ENCODE measurements around the gene DGCR2.

Gene DGCR2

DNA sequence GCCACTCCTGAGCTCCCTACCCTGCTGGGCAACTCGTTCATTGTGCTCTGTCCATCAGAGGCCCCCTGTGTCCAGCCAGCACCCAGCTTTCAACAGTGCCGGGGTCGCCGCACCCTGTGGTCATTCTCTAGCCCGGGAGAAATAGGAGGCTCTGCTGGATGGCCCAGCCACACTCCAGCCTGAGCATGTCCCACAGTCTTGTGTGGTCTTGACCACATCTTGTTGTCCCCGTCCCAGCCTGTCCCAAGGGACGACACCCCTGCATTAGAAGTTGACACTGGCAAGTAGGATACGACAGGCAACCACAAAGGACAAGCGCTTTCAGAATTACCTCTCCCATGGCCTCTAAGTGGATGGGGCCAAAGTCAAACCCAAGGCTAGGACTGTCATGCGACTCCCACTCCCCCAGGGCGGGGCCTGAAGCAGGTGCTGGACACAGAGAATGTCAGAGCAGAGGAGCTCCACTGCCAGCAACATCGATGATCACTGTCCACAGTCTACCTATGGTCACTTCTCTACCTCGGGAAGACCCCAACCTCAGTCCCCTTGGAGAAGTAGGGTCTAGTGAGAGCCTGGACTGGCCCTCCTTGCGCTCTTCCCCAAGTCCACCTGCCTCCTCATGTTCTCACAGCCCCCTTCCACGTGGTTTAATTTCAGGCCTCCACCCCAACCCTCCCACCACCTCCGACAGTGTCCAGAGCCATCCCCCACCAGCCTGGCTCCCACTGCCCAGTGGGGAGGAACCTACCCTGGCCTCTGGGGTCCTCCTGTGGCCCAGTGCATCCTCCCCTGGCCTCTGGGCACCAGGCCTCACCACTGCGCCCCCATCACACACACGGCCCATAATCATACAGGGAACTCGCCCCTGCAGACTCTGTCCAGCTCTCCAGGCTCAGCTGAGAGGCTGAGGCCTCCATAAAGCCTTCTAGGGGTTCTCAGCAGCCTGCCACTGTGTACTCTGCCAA is 4.4 kb upstream of the DGCR2 start:
- H3K4me1 ChIP-seq (ENCODE audit: control insufficient read depth in 2 of 2, insufficient read depth in 2 of 2, low read length in 2 of 2), result peaks cover 5 to 7% of the 10 kb centered on the region in 2 donors
- no peaks in the 10 kb centered on the region for H3K27me3 ChIP-seq (ENCODE audit: control insufficient read depth in 2 of 2, insufficient read depth in 2 of 2, low read length in 2 of 2)
- H3K4me3 ChIP-seq (ENCODE audit: low read length in 2 of 2), result no peak overlapping the region
- H3K9me3 ChIP-seq (ENCODE audit: control insufficient read depth in 2 of 2, low read length in 2 of 2), result no peaks in the 10 kb centered on the region
- peaks cover 0 to 1% of the 10 kb centered on the region in 2 donors for H3K36me3 ChIP-seq (ENCODE audit: control insufficient read depth in 2 of 2, insufficient read depth in 2 of 2, low read length in 2 of 2)
- H3K9ac ChIP-seq (ENCODE audit: low read depth in 1 of 2, low read length in 2 of 2), result no peak overlapping the region
- no peak overlapping the region for H3K27ac ChIP-seq (ENCODE audit: low read depth in 2 of 2, low read length in 2 of 2)

DNA sequence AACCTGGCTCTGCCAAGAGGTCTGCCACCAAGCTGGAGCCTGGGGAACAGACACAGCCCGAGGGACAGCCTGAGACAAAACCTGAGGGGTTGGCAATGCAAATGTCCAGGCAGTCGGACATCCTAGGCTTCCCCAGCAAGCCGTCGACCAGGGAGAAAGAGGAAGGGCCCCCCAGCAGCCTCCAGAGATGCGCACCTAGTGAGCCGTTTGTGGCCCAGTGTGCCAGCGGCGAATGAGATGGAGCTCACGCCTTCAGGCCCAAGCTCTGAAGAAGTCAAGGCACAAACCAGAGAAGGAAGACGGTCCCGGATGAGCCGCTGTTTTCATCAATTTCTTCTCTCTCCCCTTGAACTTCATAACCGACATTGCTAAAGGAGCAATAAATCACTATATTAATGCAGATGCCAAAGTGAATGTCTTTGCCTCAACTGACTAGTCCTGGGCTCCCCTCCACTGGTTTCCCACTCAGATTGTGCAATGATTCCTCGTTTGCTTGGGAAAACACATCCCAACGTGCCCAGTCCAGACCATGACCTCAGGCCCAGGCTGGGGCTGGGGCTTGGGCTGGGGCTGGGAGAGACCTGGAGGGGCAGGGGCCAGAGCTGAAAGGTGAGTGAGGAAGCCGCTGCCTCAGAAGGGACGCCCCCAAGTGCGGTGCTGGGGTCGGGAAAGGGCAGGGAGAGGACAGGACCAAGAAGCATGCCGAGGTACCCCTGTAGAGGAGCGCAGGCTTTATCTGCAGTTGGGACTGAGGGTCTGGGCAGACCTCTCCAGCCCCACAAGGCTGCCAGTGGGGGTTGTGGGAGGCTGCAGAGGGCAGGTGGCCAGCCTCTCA is 3.5 kb upstream of the DGCR2 start:
- no peaks in the 10 kb centered on the region for H3K36me3 ChIP-seq (ENCODE audit: control insufficient read depth in 2 of 2, insufficient read depth in 2 of 2, low read length in 2 of 2)
- H3K4me1 ChIP-seq (ENCODE audit: control insufficient read depth in 2 of 2, insufficient read depth in 2 of 2, low read length in 2 of 2), result peaks cover 11 to 13% of the 10 kb centered on the region in 2 donors
- no peak overlapping the region for H3K27ac ChIP-seq (ENCODE audit: low read depth in 2 of 2, low read length in 2 of 2)
- no peak overlapping the region for H3K4me3 ChIP-seq (ENCODE audit: low read length in 2 of 2)
- no peaks in the 10 kb centered on the region for H3K9me3 ChIP-seq (ENCODE audit: control insufficient read depth in 2 of 2, low read length in 2 of 2)
- H3K9ac ChIP-seq (ENCODE audit: low read depth in 1 of 2, low read length in 2 of 2), result no peak overlapping the region
- no peaks in the 10 kb centered on the region for H3K27me3 ChIP-seq (ENCODE audit: control insufficient read depth in 2 of 2, insufficient read depth in 2 of 2, low read length in 2 of 2)

DNA sequence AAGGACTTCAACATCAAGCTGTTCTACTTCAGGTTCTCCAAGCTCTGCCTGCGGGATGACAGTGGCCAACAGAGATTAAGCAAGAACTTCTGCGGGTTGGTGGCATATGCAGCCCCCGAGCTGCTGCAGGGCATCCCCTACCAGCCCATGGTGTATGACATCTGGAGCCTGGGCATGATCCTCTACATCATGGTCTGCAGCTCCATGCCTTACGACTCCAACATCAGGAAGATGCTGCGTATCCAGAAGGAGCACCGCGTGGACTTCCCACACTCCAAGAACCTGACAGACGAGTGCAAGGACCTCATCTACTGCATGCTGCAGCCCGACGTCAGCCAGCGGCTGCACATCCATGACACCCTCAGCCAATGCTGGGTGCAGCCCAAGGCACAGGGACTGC is 2.8 kb upstream of the DGCR2 start:
- Histone ChIP-seq H3K27ac (ENCODE audit: low read depth in 2 of 2, low read length in 2 of 2) (no peak overlapping the region), H3K27me3 (ENCODE audit: control insufficient read depth in 2 of 2, insufficient read depth in 2 of 2, low read length in 2 of 2) (no peaks in the 10 kb centered on the region), H3K36me3 (ENCODE audit: control insufficient read depth in 2 of 2, insufficient read depth in 2 of 2, low read length in 2 of 2) (no peaks in the 10 kb centered on the region), H3K4me3 (ENCODE audit: low read length in 2 of 2) (no peak overlapping the region), H3K9me3 (ENCODE audit: control insufficient read depth in 2 of 2, low read length in 2 of 2) (no peaks in the 10 kb centered on the region), H3K9ac (ENCODE audit: low read depth in 1 of 2, low read length in 2 of 2) (no peak overlapping the region), H3K4me1 (ENCODE audit: control insufficient read depth in 2 of 2, insufficient read depth in 2 of 2, low read length in 2 of 2) (peaks cover 17 to 20% of the 10 kb centered on the region in 2 donors)

DNA sequence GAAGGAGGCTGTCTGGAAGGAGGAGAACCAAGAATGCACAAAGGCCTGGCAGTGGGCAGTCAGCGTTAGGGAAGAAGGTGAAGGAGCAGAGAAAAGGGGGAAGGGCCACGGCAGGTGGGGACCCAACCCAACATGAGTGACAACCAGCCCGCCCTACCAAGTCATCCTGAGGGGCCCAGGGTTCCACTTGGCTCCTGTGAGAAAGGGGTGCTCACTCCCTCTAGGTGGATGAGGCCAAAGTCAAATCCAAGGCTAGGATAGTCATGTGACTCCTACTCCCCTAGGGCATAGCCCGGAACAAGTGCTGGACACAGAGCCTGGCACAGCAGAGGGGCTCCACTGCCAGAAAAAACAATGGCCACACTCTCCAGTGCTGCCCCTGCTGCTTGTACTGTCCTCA is 2.2 kb upstream of the DGCR2 start:
- Histone ChIP-seq H3K9me3 (ENCODE audit: control insufficient read depth in 2 of 2, low read length in 2 of 2) (no peaks in the 10 kb centered on the region), H3K27me3 (ENCODE audit: control insufficient read depth in 2 of 2, insufficient read depth in 2 of 2, low read length in 2 of 2) (no peaks in the 10 kb centered on the region), H3K4me1 (ENCODE audit: control insufficient read depth in 2 of 2, insufficient read depth in 2 of 2, low read length in 2 of 2) (peaks cover 23 to 24% of the 10 kb centered on the region in 2 donors), H3K9ac (ENCODE audit: low read depth in 1 of 2, low read length in 2 of 2) (no peak overlapping the region), H3K36me3 (ENCODE audit: control insufficient read depth in 2 of 2, insufficient read depth in 2 of 2, low read length in 2 of 2) (no peaks in the 10 kb centered on the region), H3K4me3 (ENCODE audit: low read length in 2 of 2) (no peak overlapping the region), H3K27ac (ENCODE audit: low read depth in 2 of 2, low read length in 2 of 2) (no peak overlapping the region)

DNA sequence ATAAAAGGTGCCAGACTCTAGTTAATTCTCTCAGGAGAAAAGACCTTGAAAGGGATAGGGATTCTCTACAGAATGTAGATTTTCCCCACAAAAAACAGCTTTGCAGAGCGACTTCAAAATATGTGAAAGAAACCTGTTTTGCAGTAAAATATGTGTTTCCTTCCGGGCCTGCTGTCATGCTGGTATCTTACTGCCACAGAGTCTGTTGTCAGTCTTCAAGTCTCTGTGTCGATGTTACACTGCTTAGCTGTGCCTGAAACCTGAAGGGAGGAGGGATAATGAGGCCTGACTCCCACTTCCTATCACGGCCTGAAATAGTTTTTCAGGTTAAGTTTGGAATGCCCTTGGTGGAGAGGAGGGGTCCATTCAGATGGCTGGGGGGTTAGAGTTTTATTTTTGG is 1.7 kb upstream of the DGCR2 start:
- H3K4me1 ChIP-seq (ENCODE audit: control insufficient read depth in 2 of 2, insufficient read depth in 2 of 2, low read length in 2 of 2), result peaks cover 25 to 28% of the 10 kb centered on the region in 2 donors
- H3K9ac ChIP-seq (ENCODE audit: low read depth in 1 of 2, low read length in 2 of 2), result no peak overlapping the region
- H3K36me3 ChIP-seq (ENCODE audit: control insufficient read depth in 2 of 2, insufficient read depth in 2 of 2, low read length in 2 of 2), result no peaks in the 10 kb centered on the region
- no peak overlapping the region for H3K27ac ChIP-seq (ENCODE audit: low read depth in 2 of 2, low read length in 2 of 2)
- no peaks in the 10 kb centered on the region for H3K27me3 ChIP-seq (ENCODE audit: control insufficient read depth in 2 of 2, insufficient read depth in 2 of 2, low read length in 2 of 2)
- H3K4me3 ChIP-seq (ENCODE audit: low read length in 2 of 2), result no peak overlapping the region
- no peaks in the 10 kb centered on the region for H3K9me3 ChIP-seq (ENCODE audit: control insufficient read depth in 2 of 2, low read length in 2 of 2)

DNA sequence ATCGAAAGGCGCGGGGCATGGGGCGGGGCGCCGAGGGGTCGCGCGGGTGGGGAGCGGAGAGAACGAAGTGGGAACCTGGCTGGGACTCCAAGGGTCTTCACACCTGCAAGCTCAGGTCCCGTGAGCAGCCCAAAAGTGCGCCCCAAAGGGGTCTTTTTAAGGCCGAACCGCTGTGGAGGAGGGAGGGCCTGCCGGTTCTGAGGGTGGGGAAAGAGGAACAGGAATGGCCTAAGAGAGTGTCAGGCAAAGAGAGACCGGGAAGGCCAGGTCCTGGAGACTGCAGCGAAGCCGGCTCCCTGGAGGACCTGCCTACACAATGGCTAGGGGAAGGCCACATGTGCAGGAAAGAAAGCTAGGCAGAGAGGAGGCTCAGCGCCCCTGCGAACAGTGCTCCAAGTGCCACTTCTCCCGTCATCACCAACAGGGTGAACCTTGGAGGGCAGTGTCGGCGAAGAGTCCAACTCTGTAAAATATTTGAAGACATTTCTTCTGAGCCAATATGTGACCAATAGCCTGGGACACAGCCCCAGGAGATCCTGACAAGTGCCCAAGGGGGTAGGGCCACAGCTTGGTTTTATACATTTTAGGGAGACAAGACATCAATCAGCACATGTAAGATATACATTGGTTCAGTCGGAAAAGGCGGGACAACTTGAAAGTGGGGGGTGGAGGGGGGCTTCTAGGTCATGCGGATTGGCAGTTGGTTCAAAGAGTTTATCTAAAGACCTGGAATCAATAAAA is 710 bp upstream of the DGCR2 start:
- Histone ChIP-seq H3K9ac (ENCODE audit: low read depth in 1 of 2, low read length in 2 of 2) (peak overlapping the region; percentile 47 to 62), H3K4me3 (ENCODE audit: low read length in 2 of 2) (peak overlapping the region; percentile 62 to 67), H3K27me3 (ENCODE audit: control insufficient read depth in 2 of 2, insufficient read depth in 2 of 2, low read length in 2 of 2) (no peaks in the 10 kb centered on the region), H3K36me3 (ENCODE audit: control insufficient read depth in 2 of 2, insufficient read depth in 2 of 2, low read length in 2 of 2) (no peaks in the 10 kb centered on the region), H3K9me3 (ENCODE audit: control insufficient read depth in 2 of 2, low read length in 2 of 2) (no peaks in the 10 kb centered on the region), H3K4me1 (ENCODE audit: control insufficient read depth in 2 of 2, insufficient read depth in 2 of 2, low read length in 2 of 2) (peaks cover 31 to 35% of the 10 kb centered on the region in 2 donors), H3K27ac (ENCODE audit: low read depth in 2 of 2, low read length in 2 of 2) (peak overlapping the region; percentile 23 to 38)

DNA sequence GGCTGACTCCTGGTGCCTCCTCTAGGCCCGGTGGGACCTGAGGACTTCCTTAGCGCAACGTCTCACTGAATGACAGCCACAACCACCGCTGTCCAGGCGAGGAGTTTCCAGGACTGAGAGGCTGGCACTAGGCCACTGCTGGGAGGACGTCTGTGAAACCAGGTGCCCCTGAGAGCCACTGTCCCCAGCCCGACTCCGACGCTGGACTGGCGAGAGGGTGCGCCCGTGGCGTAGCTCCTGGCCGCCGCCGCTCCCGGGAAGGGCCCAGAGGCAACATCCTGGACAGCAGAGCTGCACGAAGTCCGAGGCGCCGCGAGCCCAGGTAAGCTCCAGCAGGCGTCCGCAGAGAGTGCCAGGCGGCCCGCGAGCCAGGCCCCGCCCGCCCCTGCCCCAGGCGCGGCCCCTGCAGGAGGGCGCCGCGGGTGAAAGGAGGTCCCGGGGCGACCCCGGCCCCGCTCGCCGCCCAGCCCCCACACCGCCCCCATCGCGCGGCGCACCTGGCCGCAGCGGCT is 525 bp downstream of the DGCR2 start:
- Histone ChIP-seq H3K27ac (ENCODE audit: low read depth in 2 of 2, low read length in 2 of 2) (peak overlapping the region; percentile 96 to 97), H3K36me3 (ENCODE audit: control insufficient read depth in 2 of 2, insufficient read depth in 2 of 2, low read length in 2 of 2) (no peaks in the 10 kb centered on the region), H3K4me3 (ENCODE audit: low read length in 2 of 2) (peak overlapping the region; percentile 86 to 88), H3K9ac (ENCODE audit: low read depth in 1 of 2, low read length in 2 of 2) (peak overlapping the region; percentile 87 to 90), H3K9me3 (ENCODE audit: control insufficient read depth in 2 of 2, low read length in 2 of 2) (no peaks in the 10 kb centered on the region), H3K27me3 (ENCODE audit: control insufficient read depth in 2 of 2, insufficient read depth in 2 of 2, low read length in 2 of 2) (no peaks in the 10 kb centered on the region), H3K4me1 (ENCODE audit: control insufficient read depth in 2 of 2, insufficient read depth in 2 of 2, low read length in 2 of 2) (peaks cover 39 to 43% of the 10 kb centered on the region in 2 donors)

DNA sequence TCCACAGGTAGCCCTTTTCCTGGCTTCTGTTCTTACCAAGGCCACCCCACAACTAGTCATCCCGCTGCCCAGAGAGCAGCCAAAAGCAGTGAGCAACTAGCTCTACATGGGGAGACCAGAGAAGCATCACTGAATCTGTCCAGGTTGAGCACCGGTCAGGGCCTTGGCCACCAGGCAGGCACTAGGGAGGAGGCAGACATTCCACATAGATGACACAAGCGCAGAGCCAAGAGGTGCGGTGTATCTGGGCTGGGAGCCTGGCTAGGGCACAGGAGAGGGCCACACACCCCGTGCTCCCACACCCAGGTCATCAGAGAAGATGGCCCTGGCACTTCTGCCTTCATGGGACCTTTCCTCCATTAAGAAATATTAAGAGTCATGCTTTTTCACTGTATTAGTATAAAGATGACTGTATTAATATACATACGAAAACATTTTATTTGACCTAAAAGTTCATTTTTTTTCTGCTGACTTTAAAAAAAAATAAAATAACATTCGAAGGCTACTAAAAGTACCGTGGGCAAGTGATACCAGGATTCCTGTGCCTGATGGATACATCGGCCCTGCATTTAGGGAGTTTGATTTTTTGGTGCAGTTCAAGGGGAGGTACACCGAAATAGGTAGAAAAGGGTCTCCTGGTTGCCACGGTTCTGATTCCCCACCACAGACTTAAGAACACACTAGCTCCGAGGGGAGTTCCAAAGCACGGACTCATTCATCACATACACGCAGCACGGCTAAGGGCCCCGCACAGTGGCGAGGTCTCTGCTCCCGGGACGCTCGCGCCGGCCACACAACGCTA is 1.2 kb downstream of the DGCR2 start:
- no peaks in the 10 kb centered on the region for H3K9me3 ChIP-seq (ENCODE audit: control insufficient read depth in 2 of 2, low read length in 2 of 2)
- H3K9ac ChIP-seq (ENCODE audit: low read depth in 1 of 2, low read length in 2 of 2), result peak overlapping the region; percentile 87
- H3K4me1 ChIP-seq (ENCODE audit: control insufficient read depth in 2 of 2, insufficient read depth in 2 of 2, low read length in 2 of 2), result peaks cover 43 to 46% of the 10 kb centered on the region in 2 donors
- no peaks in the 10 kb centered on the region for H3K27me3 ChIP-seq (ENCODE audit: control insufficient read depth in 2 of 2, insufficient read depth in 2 of 2, low read length in 2 of 2)
- H3K36me3 ChIP-seq (ENCODE audit: control insufficient read depth in 2 of 2, insufficient read depth in 2 of 2, low read length in 2 of 2), result peaks cover 0 to 2% of the 10 kb centered on the region in 2 donors
- H3K4me3 ChIP-seq (ENCODE audit: low read length in 2 of 2), result peak overlapping the region; percentile 86 to 88
- H3K27ac ChIP-seq (ENCODE audit: low read depth in 2 of 2, low read length in 2 of 2), result peak overlapping the region; percentile 96 to 97

DNA sequence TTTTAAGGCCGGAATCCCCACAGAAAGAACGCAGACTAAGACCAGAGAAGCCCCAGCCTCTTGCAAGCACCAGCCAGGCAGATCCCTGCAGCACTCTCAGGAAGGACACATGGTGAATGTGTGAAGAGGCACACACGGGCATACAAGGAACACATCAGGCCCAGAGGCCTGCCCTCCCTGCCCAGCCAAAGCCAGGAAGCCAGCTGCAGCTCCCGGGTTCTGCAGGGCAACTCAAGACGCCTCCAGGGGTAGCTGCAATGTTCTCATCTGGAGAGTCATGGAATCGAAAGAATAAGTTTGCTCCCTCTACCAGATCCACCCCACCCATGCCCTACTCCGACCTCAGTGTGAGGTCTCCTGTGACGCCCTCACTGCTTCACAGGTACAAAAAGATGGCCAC is 2.3 kb downstream of the DGCR2 start:
- Histone ChIP-seq H3K9ac (ENCODE audit: low read depth in 1 of 2, low read length in 2 of 2) (no peak overlapping the region), H3K4me3 (ENCODE audit: low read length in 2 of 2) (peak overlapping the region in 1 of 2 donors; percentile 2), H3K9me3 (ENCODE audit: control insufficient read depth in 2 of 2, low read length in 2 of 2) (no peaks in the 10 kb centered on the region), H3K27ac (ENCODE audit: low read depth in 2 of 2, low read length in 2 of 2) (no peak overlapping the region), H3K36me3 (ENCODE audit: control insufficient read depth in 2 of 2, insufficient read depth in 2 of 2, low read length in 2 of 2) (peaks cover 2 to 3% of the 10 kb centered on the region in 2 donors), H3K27me3 (ENCODE audit: control insufficient read depth in 2 of 2, insufficient read depth in 2 of 2, low read length in 2 of 2) (no peaks in the 10 kb centered on the region), H3K4me1 (ENCODE audit: control insufficient read depth in 2 of 2, insufficient read depth in 2 of 2, low read length in 2 of 2) (peaks cover 43 to 47% of the 10 kb centered on the region in 2 donors)

Data from mucosa of rectum (tissue), 2 donors.